GM23248 (cell line): ENCODE data around the gene AIP. TPM values are rescaled to one million over a fixed set of nuclear protein-coding genes. Genes with fewer than 3 reads are reported as not detected.
"Not testable (repeated sequence)": the region's sequence is repeated elsewhere in the genome, so short reads cannot be mapped to it uniquely, and the experiment has no call there.

ENCODE experiments used
- DNase-seq: peaks from one replicate; pipeline ENCODE4 v3.0.0-alpha.2; 2015
- H2AFZ ChIP-seq: fragments of 200-600 bp; sonication (generic); 2 replicates; pipeline ENCODE4 v1.6.1; 2016; ENCODE audit warnings: antibody characterized with exemption
- H3F3A ChIP-seq: fragments of 200-600 bp; sonication (generic); 2 replicates; pipeline ENCODE4 v1.6.1; 2016; ENCODE audit warnings: mild to moderate bottlenecking, antibody characterized with exemption, mixed run types; ENCODE audit not compliant: insufficient read depth
- H3K27ac ChIP-seq: fragments of 200-600 bp; sonication (generic); 2 replicates; pipeline ENCODE4 v1.5.1; 2016; ENCODE audit warnings: mild to moderate bottlenecking
- H3K27me3 ChIP-seq: fragments of 200-600 bp; sonication (generic); replicated peaks from 2 replicates; pipeline ENCODE4 v1.6.1; 2016; ENCODE audit warnings: mild to moderate bottlenecking; ENCODE audit not compliant: insufficient read depth
- H3K36me3 ChIP-seq: fragments of 200-600 bp; sonication (generic); 2 replicates; pipeline ENCODE4 v1.6.1; 2016; ENCODE audit warnings: low read depth, mild to moderate bottlenecking
- H3K4me1 ChIP-seq: fragments of 200-600 bp; sonication (generic); 2 replicates; pipeline ENCODE4 v1.6.1; 2016; ENCODE audit warnings: mild to moderate bottlenecking; ENCODE audit not compliant: insufficient read depth
- H3K4me2 ChIP-seq: fragments of 200-600 bp; sonication (generic); one replicate; pipeline ENCODE4 v1.6.1; 2016; ENCODE audit warnings: mild to moderate bottlenecking; ENCODE audit not compliant: unreplicated experiment
- H3K4me3 ChIP-seq: fragments of 200-600 bp; sonication (generic); 2 replicates; pipeline ENCODE4 v1.5.1; 2016; ENCODE audit warnings: mild to moderate bottlenecking
- H3K79me2 ChIP-seq: fragments of 200-600 bp; sonication (generic); 2 replicates; pipeline ENCODE4 v1.6.1; 2016; ENCODE audit warnings: mild to moderate bottlenecking; ENCODE audit not compliant: insufficient read depth
- H3K9ac ChIP-seq: fragments of 200-600 bp; sonication (generic); 2 replicates; pipeline ENCODE4 v1.6.1; 2016; ENCODE audit warnings: mild to moderate bottlenecking
- H3K9me2 ChIP-seq: fragments of 200-600 bp; sonication (generic); 2 replicates; pipeline ENCODE4 v1.6.1; 2016; ENCODE audit warnings: mixed run types, mild to moderate bottlenecking, moderate library complexity; ENCODE audit not compliant: insufficient read depth
- H3K9me3 ChIP-seq: fragments of 200-600 bp; sonication (generic); one replicate; pipeline ENCODE4 v1.6.1; 2017; ENCODE audit warnings: low read depth
- H4K20me1 ChIP-seq: fragments of 200-600 bp; sonication (generic); 2 replicates; pipeline ENCODE4 v1.6.0; 2016; ENCODE audit not compliant: insufficient read depth
- EZH2 ChIP-seq: fragments of 200-600 bp; sonication (generic); IDR thresholded peaks from 2 replicates; pipeline ENCODE4 v1.6.1; 2018; ENCODE audit warnings: antibody characterized with exemption, mild to moderate bottlenecking; ENCODE audit not compliant: insufficient read depth, poor library complexity, severe bottlenecking
- EZH2phosphoT487 ChIP-seq: fragments of 200-600 bp; sonication (generic); IDR thresholded peaks from 2 replicates; pipeline ENCODE4 v1.6.1; 2018; ENCODE audit warnings: antibody characterized with exemption, moderate library complexity, mild to moderate bottlenecking, low read depth; ENCODE audit not compliant: insufficient read depth
- WGBS, 2 experiments: methylation state at CpG; one replicate each; pipeline ENCODE4 v1.1.6; 2015 to 2017; ENCODE audit warnings: low lambda C conversion rate in 2 of 2, low coverage in 1 of 2; ENCODE audit errors: missing lambda C conversion rate in 2 of 2; 5-methylcytosine and 5-hydroxymethylcytosine counted together
- in situ Hi-C: fragments of 300-500 bp; cut with MboI; formaldehyde crosslinking; loops from 2 replicates; pipeline ENCODE4 v1.15.0; 2020
- polyA plus RNA-seq: library from polyadenylated mRNA; unstranded; fragments of >200 nt; fragmentation: Nextera tagmentation; extraction: Ambion mirVana; gene quantifications from 2 replicates; pipeline ENCODE4 v1.2.1, GENCODE V29; 2016
- total RNA-seq: library from RNA; depleted of rRNA; stranded (reverse); fragments of >200 nt; shearing (Covaris generic); gene quantifications from 2 replicates; pipeline ENCODE4 v1.2.3, GENCODE V29; 2014

Gene AIP
- total and polyA plus RNA-seq, 2 experiments from 2014 or later = 56.1 to 58.5 TPM

DNA sequence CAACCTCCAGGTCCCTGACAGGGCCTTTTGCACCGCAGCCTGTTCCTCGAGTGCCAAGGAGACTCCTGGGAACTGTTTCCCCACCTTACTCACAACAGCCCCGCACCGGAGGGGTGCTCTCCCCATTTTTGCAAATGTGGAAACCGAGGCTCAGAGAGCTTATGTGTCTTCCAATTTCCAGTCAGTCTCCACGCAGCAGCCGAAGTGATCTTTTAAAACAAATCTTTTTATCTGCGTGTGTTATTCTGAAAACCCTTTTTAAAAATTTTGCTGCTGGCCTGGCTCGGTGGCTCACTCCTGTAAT lies 13.4 kb upstream of the AIP start:
- in situ Hi-C loops = no loop called here
- Histone ChIP-seq H3K27ac (peak overlapping the region; percentile 56), H3K4me3 (peak overlapping the region; percentile 89), H3K9me3 (no peaks in the 10 kb centered on the region), H3K27me3 (no peaks in the 10 kb centered on the region), H3K79me2 (peaks cover 23% of the 10 kb centered on the region; the same call in 1 of the 2 replicates), H3K9ac (peak overlapping the region; percentile 94), H3K36me3 (no peaks in the 10 kb centered on the region), H3K4me1 (peaks cover 4% of the 10 kb centered on the region; the same call in 1 of the 2 replicates), H3F3A (no peaks in the 10 kb centered on the region), H3K4me2 (peak overlapping the region; percentile 86), H2AFZ (peak overlapping the region; percentile 95), H4K20me1 (no peaks in the 10 kb centered on the region), H3K9me2 (no peaks in the 10 kb centered on the region)
- TF ChIP-seq EZH2phosphoT487 = no peak
- no peak for TF ChIP-seq EZH2
- DNase-seq = no peak
- WGBS, 2 experiments = 8 to 9% methylated on average over 9 of the region's 9 CpGs

DNA sequence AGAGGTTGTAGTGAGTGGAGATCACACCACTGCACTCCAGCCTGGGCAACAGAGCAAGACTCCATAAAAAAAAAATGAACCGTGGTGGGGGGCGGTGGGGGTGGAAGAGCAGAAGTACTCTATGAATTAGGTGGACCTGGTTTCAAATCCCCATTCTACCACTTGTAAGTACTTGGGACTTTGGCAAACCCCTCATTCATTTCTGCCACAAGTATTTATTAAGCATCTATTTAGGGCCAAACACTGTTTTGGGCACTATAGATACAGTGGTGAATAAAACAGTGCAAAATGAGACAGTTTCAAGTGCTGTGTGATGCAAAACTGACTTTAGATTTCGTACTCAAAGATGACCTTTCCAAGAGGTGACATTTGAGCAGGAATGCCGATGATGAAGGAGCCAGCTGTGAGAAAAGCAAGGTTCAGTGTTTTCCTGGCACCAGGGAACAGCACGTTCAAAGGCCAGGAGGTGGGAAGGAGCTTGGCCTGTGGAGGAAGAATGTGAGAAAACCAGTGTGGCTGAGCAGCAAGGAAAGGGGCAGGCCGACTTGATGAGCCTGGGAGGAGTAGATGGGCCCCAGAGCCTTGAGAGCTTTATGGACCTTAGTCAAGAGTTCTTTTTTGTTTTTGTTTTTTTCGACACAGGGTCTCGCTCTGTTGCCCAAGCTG lies 12.4 kb upstream of the AIP start:
- Histone ChIP-seq H4K20me1 (no peaks in the 10 kb centered on the region), H3K9ac (no peak overlapping the region), H3K79me2 (peaks cover 23% of the 10 kb centered on the region; the same call in 1 of the 2 replicates), H3K27me3 (no peaks in the 10 kb centered on the region), H3K36me3 (no peaks in the 10 kb centered on the region), H3K27ac (no peak overlapping the region), H3K4me2 (no peak overlapping the region), H3F3A (no peaks in the 10 kb centered on the region), H3K4me1 (peaks cover 4% of the 10 kb centered on the region; the same call in 1 of the 2 replicates), H3K4me3 (no peak overlapping the region), H2AFZ (no peak overlapping the region), H3K9me2 (no peaks in the 10 kb centered on the region), H3K9me3 (no peaks in the 10 kb centered on the region)
- in situ Hi-C loops = no loop called here
- no peak for DNase-seq
- 75 to 82% methylated on average over 8 of the region's 8 CpGs for WGBS, 2 experiments
- no peak for TF ChIP-seq EZH2phosphoT487
- TF ChIP-seq EZH2 = no peak

DNA sequence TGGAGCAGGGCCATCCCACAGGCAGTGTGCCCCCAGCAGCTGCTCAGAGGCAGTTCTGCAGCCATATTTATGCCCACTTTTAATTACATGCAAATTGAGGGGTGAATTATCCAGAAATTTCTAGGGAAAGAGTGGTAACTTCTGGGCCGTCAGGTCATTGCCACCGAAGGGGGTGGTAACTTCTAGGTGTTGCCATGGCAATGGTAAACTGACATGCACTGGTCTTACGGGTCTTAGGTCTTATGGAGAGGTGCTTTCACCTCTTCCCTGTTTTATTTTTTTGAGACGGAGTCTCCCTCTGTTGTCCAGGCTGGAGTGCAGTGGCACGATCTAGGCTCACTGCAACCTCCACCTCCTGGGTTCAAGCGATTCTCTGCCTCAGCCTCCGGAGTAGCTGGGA lies 9.9 kb upstream of the AIP start:
- 65 to 77% methylated on average over 7 of the region's 7 CpGs for WGBS, 2 experiments
- H4K20me1 ChIP-seq = no peaks in the 10 kb centered on the region
- no peak overlapping the region for H3K4me2 ChIP-seq
- no peak for TF ChIP-seq EZH2phosphoT487
- no peak for TF ChIP-seq EZH2
- no peaks in the 10 kb centered on the region for H3K9me3 ChIP-seq
- H3K27ac ChIP-seq = no peak overlapping the region
- no peaks in the 10 kb centered on the region for H3K27me3 ChIP-seq
- H3K9ac ChIP-seq = no peak overlapping the region
- no peaks in the 10 kb centered on the region for H3K9me2 ChIP-seq
- H3K36me3 ChIP-seq = no peaks in the 10 kb centered on the region
- H3K4me3 ChIP-seq = no peak overlapping the region
- peaks cover 4% of the 10 kb centered on the region; the same call in 1 of the 2 replicates for H3K4me1 ChIP-seq
- H3K79me2 ChIP-seq = peaks cover 8% of the 10 kb centered on the region; the same call in 1 of the 2 replicates
- no peak overlapping the region for H2AFZ ChIP-seq
- in situ Hi-C loops = no loop called here
- H3F3A ChIP-seq = no peaks in the 10 kb centered on the region
- DNase-seq = no peak

DNA sequence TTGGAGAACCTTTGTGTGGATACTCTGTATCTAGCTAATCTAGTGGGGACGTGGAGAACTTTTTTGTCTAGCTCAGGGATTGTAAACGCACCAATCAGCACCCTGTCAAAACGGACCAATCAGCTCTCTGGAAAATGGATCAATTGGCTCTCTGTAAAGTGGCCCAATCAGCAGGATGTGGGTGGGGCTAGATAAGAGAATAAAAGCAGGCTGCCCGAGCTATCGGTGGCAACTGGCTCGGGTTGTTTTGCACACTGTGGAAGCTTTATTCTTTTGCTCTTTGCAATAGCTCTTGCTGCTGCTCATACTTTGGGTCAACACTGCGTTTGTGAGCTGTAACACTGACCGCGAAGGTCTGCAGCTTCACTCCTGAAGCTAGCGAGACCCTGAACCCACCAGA lies 6.1 kb upstream of the AIP start:
- H3K36me3 ChIP-seq, H3K9me3 ChIP-seq, H4K20me1 ChIP-seq, H3K4me1 ChIP-seq, H3K27me3 ChIP-seq, H2AFZ ChIP-seq, H3K27ac ChIP-seq, H3K79me2 ChIP-seq, H3K4me2 ChIP-seq, DNase-seq, H3K9ac ChIP-seq, H3K9me2 ChIP-seq, H3K4me3 ChIP-seq, in situ Hi-C loops, H3F3A ChIP-seq: not testable (repeated sequence)
- WGBS, 2 experiments = 70 to 75% methylated on average over 10 of the region's 10 CpGs

DNA sequence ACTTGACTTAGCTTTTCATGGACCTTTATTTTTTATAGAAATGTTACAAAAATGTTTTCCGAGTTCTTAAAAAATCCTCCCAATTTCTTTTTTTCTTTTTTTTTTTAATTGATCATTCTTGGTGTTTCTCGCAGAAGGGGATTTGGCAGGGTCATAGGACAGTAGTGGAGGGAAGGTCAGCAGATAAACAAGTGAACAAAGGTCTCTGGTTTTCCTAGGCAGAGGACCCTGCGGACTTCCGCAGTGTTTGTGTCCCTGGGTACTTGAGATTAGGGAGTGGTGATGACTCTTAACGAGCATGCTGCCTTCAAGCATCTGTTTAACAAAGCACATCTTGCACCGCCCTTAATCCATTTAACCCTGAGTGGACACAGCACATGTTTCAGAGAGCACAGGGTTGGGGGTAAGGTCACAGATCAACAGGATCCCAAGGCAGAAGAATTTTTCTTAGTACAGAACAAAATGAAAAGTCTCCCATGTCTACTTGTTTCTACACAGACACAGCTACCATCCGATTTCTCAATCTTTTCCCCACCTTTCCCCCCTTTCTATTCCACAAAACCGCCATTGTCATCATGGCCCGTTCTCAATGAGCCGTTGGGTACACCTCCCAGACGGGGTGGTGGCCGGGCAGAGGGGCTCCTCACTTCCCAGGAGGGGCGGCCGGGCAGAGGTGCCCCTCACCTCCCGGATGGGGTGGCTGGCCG lies 5.3 kb upstream of the AIP start:
- DNase-seq, H3K27ac ChIP-seq, H4K20me1 ChIP-seq, H3K9ac ChIP-seq, H3K9me3 ChIP-seq, H3K4me2 ChIP-seq, H3K79me2 ChIP-seq, H3K36me3 ChIP-seq, H3K9me2 ChIP-seq, H3K27me3 ChIP-seq, in situ Hi-C loops, H3K4me3 ChIP-seq, H3K4me1 ChIP-seq, H2AFZ ChIP-seq, H3F3A ChIP-seq: not testable (repeated sequence)
- 67 to 76% methylated on average over 14 of the region's 16 CpGs for WGBS, 2 experiments
